ENCODE results near the gene GZMB.

Gene GZMB

DNA sequence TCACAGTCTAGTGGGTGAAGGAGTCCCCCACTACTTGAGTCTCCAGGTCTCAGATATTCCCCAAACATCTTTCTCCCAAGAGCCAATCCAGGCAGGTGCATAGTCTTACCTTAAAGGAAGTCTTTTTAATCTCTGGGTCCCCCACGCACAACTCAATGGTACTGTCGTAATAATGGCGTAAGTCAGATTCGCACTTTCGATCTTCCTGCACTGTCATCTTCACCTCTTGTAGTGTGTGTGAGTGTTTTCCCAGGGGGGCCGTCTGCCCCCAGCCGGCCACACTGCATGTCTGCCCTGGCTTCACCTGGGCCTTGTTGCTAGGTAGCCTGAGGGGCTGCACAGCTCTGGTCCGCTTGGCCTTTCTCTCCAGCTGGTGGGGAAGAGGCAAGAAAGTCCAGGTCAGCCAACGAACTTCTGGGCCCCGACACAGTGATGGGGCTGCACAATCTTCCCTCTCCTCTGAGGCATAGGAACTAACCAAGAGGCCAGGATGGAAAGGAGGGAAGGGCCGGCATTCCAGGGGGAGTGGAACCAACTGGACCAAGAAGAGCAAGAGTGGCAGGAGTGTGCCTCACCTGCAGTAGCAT, 2.1 kb downstream of the GZMB start:
- H3K4me3 ChIP-seq (ENCODE audit: low read depth, low read length): no peak overlapping the region
- H3K27me3 ChIP-seq (ENCODE audit: control insufficient read depth, insufficient read depth, low read length): no peaks in the 10 kb centered on the region
- H3K9ac ChIP-seq (ENCODE audit: low read depth, low read length): no peak overlapping the region
- no peaks in the 10 kb centered on the region for H3K4me1 ChIP-seq (ENCODE audit: control insufficient read depth, insufficient read depth, low read length)
- no peak overlapping the region for H3K27ac ChIP-seq (ENCODE audit: low read depth, low read length)
- no peaks in the 10 kb centered on the region for H3K9me3 ChIP-seq (ENCODE audit: control insufficient read depth, insufficient read depth, low read length)
- H3K36me3 ChIP-seq (ENCODE audit: control insufficient read depth, insufficient read depth, low read length): no peaks in the 10 kb centered on the region

DNA sequence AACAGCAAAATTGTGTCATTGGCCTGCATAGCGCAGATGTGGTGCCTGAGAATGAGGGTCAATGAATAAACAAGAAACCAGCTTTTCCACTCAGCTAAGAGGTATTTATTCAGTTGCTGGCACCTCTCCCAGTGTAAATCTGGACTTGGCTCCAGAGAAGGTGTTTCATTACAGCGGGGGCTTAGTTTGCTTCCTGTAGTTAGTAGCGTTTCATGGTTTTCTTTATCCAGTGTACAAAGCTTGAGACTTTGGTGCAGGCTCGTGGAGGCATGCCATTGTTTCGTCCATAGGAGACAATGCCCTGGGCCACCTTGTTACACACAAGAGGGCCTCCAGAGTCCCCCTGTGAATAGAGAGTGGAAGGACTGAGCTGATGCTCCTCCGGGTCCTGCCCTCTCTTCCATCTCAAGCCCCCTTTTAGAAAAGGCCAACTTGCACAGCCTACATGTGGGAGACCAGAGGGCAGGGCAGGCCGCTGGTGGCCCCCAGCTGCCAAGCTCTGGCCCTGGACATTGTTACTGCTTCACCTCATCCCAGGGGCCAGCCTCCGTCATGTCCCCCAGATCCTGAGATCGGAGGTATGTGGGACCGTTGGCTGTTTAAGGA, 3.0 kb downstream of the GZMB start:
- H3K9ac ChIP-seq (ENCODE audit: low read depth, low read length): no peak overlapping the region
- H3K4me3 ChIP-seq (ENCODE audit: low read depth, low read length): no peak overlapping the region
- no peaks in the 10 kb centered on the region for H3K27me3 ChIP-seq (ENCODE audit: control insufficient read depth, insufficient read depth, low read length)
- H3K36me3 ChIP-seq (ENCODE audit: control insufficient read depth, insufficient read depth, low read length): no peaks in the 10 kb centered on the region
- no peak overlapping the region for H3K27ac ChIP-seq (ENCODE audit: low read depth, low read length)
- no peaks in the 10 kb centered on the region for H3K9me3 ChIP-seq (ENCODE audit: control insufficient read depth, insufficient read depth, low read length)
- H3K4me1 ChIP-seq (ENCODE audit: control insufficient read depth, insufficient read depth, low read length): no peaks in the 10 kb centered on the region

DNA sequence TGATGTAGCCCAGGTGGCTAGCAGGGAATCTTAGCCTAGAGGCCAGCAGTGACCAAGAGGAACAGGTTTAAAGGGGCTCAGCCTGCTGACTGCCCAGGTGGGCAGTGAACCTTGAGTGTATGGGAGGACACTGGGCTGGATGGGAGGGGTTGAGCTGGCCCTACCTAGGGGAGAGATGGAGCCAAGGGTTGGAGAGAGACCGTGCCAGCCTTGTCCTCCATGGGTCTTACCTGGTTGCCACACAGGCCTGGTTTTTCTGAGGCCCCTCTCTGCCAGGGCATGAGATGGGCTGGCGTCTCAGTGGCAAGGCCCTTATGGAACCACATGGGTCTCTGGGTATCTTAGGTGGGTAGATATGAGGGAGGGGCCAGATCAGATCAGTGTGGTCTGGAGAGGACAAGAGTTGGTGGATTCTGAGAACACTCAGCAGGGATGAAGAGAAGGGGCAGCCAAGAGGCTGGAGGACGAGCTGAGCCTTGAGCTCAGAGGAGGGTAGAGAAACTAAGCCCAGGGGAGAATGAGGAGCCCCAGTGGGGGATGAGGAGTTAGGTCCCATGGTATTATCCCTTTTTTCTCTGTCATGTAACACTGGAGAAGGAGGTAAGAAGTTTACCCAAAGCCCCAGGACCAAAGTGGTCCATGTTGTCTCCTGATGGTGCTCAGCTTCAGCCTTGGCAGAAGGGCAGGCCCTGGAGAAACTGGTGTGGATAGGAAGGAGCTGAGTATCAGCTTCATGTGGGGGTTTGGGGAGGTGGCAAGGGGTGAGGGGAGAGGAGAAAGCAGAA, 3.7 kb downstream of the GZMB start:
- Histone ChIP-seq H3K36me3 (ENCODE audit: control insufficient read depth, insufficient read depth, low read length) (no peaks in the 10 kb centered on the region), H3K27ac (ENCODE audit: low read depth, low read length) (no peak overlapping the region), H3K4me3 (ENCODE audit: low read depth, low read length) (no peak overlapping the region), H3K4me1 (ENCODE audit: control insufficient read depth, insufficient read depth, low read length) (no peaks in the 10 kb centered on the region), H3K27me3 (ENCODE audit: control insufficient read depth, insufficient read depth, low read length) (no peaks in the 10 kb centered on the region), H3K9ac (ENCODE audit: low read depth, low read length) (no peak overlapping the region), H3K9me3 (ENCODE audit: control insufficient read depth, insufficient read depth, low read length) (no peaks in the 10 kb centered on the region)

DNA sequence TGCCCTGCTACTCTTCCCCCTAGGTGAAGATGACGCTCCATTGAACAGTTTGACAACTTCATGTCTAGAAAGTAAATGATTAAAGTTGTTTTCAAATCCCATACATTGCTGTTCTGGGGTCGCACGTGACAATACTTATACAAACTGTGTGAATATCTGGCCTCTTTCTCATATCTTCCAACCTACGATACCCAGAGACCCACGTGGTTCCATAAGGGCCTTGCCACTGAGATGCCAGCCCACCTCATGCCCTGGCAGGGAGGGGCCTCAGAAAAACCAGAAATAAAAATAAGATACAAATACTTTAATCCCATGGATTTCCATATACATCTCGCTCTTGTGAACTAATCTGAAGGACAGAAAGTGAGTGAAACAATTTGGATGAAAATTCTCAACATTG, 4.5 kb downstream of the GZMB start:
- Histone ChIP-seq H3K9me3 (ENCODE audit: control insufficient read depth, insufficient read depth, low read length) (no peaks in the 10 kb centered on the region), H3K4me1 (ENCODE audit: control insufficient read depth, insufficient read depth, low read length) (no peaks in the 10 kb centered on the region)

DNA sequence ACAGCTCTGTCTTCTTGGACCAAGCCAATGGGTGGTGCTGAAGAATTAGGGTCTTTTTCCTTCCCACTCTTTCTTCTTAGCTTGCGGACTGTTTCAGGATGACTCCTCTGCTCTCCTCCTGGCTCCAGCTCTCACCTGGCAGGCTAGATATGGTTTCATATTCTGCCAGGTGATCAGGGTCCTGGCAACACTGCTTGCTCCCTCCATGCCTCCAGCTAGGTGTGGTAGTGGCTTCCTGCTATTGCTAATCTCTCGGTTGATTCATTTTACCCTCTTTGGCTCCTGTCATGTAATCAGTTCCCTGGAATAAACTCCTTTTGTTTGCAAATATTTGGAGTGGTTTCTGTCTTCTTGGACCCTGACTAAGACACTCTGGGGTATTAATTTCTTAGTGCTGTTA, 20.2 kb downstream of the GZMB start:
- Histone ChIP-seq H3K9ac (ENCODE audit: low read depth, low read length) (no peak overlapping the region), H3K36me3 (ENCODE audit: control insufficient read depth, insufficient read depth, low read length) (no peaks in the 10 kb centered on the region), H3K27me3 (ENCODE audit: control insufficient read depth, insufficient read depth, low read length) (no peaks in the 10 kb centered on the region), H3K4me3 (ENCODE audit: low read depth, low read length) (no peak overlapping the region), H3K27ac (ENCODE audit: low read depth, low read length) (no peak overlapping the region), H3K9me3 (ENCODE audit: control insufficient read depth, insufficient read depth, low read length) (no peaks in the 10 kb centered on the region), H3K4me1 (ENCODE audit: control insufficient read depth, insufficient read depth, low read length) (no peaks in the 10 kb centered on the region)

More for the DNA sequence above, 4.5 kb downstream of the GZMB start:
- Histone ChIP-seq H3K27ac (ENCODE audit: low read depth, low read length) (no peak overlapping the region), H3K4me3 (ENCODE audit: low read depth, low read length) (no peak overlapping the region), H3K36me3 (ENCODE audit: control insufficient read depth, insufficient read depth, low read length) (no peaks in the 10 kb centered on the region), H3K9ac (ENCODE audit: low read depth, low read length) (no peak overlapping the region), H3K27me3 (ENCODE audit: control insufficient read depth, insufficient read depth, low read length) (no peaks in the 10 kb centered on the region)

DNA sequence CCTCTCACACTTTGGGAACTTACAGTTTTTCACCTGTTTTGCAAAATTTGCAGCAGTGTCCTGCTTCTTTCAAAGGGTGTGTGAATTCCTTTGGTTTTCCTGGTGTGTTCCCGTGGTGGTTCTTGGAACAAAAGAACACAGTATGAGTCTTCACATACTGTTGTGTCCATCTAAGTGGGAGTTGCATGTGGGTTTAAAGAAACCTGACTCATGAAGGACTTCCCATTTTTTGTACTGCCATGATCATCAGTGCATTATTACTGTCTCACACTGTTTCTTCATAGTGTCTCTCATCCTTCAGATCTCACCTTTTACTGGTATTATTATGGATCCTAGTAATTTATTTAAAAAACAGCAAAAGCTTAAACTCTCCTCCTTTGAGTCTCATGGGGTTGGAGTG, 20.7 kb downstream of the GZMB start:
- Histone ChIP-seq H3K9ac (ENCODE audit: low read depth, low read length) (no peak overlapping the region), H3K9me3 (ENCODE audit: control insufficient read depth, insufficient read depth, low read length) (no peaks in the 10 kb centered on the region), H3K27me3 (ENCODE audit: control insufficient read depth, insufficient read depth, low read length) (no peaks in the 10 kb centered on the region), H3K36me3 (ENCODE audit: control insufficient read depth, insufficient read depth, low read length) (no peaks in the 10 kb centered on the region), H3K4me3 (ENCODE audit: low read depth, low read length) (no peak overlapping the region), H3K4me1 (ENCODE audit: control insufficient read depth, insufficient read depth, low read length) (no peaks in the 10 kb centered on the region), H3K27ac (ENCODE audit: low read depth, low read length) (no peak overlapping the region)

DNA sequence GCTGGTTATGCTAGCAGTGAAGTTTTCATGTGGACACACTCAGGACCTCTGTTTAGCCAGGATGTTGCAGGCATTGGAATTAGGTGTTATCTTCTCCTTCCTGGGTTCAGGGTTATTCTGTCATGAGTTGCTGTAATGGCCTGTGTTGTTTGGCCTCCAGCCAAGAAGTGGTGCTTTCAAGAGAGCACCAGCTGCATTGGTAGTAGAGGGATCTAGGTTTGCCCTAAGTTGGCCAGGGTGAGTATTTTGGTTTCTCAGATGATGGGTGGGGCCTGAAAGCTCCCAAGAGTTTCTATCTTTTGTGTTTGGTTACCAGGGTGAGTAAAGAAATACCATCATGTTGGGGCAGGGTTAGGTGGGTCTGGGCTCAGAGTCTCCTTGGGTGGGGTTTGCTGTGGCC, 21.8 kb downstream of the GZMB start:
- Histone ChIP-seq H3K9me3 (ENCODE audit: control insufficient read depth, insufficient read depth, low read length) (no peaks in the 10 kb centered on the region), H3K27ac (ENCODE audit: low read depth, low read length) (no peak overlapping the region), H3K4me3 (ENCODE audit: low read depth, low read length) (no peak overlapping the region), H3K9ac (ENCODE audit: low read depth, low read length) (no peak overlapping the region), H3K4me1 (ENCODE audit: control insufficient read depth, insufficient read depth, low read length) (no peaks in the 10 kb centered on the region), H3K36me3 (ENCODE audit: control insufficient read depth, insufficient read depth, low read length) (no peaks in the 10 kb centered on the region), H3K27me3 (ENCODE audit: control insufficient read depth, insufficient read depth, low read length) (no peaks in the 10 kb centered on the region)

DNA sequence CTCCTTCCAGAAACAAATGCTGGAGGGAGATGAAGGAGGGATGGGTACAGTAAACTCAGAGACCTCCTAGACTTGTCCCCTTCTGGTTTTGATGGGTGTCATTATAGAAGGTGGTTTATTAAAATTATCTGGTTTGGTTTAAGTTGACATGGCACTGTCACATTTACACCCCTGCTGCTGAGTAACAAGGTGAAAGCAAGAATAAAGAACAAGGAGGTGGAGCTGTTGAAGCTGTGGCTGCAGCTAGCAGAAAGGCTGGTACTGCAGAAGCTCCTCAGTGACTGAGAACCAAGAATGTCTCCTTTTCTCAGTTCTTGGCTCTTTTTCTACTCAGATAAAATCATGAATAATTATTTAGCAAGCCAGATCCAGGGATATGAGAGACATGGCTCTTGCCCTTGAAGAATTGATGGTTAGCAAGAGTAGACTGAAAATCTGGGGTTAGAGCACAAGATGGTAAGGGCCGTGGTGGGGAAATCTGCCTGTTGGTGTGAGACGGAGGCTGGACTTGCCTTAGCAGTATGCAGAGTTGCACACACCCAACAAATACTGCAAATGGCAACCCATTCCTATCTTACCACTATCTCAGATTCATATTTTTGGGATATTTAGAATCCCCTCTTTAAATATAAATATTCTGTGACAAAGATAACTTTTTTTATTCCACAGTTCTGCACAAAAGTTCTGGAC, 24.2 kb downstream of the GZMB start, which contains the start of gene GZMH:
Gene GZMH, minus strand, starts transcription at position 31 of the 690 bp plus-strand sequence. CDS start 72 bp downstream, outside the sequence.
- H3K27ac ChIP-seq (ENCODE audit: low read depth, low read length): no peak within 1 kb of the TSS
- H3K9ac ChIP-seq (ENCODE audit: low read depth, low read length): no peak within 1 kb of the TSS
- no peaks in the 10 kb centered on the region for H3K9me3 ChIP-seq (ENCODE audit: control insufficient read depth, insufficient read depth, low read length)
- no peak within 1 kb of the TSS for H3K4me3 ChIP-seq (ENCODE audit: low read depth, low read length)
- H3K4me1 ChIP-seq (ENCODE audit: control insufficient read depth, insufficient read depth, low read length): no peaks in the 10 kb centered on the region
- H3K27me3 ChIP-seq (ENCODE audit: control insufficient read depth, insufficient read depth, low read length): no peaks in the 10 kb centered on the region
- H3K36me3 ChIP-seq (ENCODE audit: control insufficient read depth, insufficient read depth, low read length): no peaks in the 10 kb centered on the region

DNA sequence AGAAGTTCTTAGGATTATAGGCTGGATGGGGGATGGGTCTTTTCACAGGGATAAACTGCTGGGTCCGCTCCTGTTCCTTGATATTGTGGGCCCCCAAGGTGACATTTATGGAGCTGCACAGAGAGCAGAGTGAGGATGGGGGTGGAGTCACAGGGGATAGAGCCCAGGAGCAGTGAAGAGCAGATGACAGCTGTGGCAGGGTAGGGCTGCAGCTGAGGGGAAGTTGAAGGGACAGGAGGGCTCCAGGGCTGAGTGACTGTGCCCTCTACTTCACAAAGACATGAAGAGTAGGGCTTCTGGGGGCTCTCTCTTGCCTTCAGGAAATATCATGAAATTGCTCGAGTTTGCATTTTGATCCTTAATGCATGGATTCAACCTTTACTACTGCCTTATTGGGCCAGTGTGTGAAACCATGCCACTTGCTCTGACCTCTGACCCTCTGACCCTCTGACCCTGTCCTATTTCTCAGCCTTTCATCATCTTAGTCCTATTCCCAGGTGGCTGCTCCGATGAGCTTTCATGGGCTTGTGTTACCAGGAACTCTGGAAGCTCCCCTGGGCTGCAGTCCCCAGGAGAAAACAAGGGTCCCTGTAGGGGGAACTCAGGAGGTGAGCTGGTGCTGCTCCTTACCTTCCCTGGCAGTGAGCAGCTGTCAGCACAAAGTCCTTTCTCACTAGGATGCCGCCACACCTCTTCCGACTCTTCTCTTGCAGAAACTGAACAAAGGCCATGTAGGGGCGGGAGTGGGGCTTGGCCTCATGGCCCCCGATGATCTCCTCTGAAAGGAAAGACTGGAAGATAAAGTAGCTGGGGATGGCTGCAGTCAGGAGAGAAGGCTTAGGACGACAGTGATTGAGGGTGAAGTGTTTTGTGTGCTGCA, 26.1 kb downstream of the GZMB start:
- Histone ChIP-seq H3K36me3 (ENCODE audit: control insufficient read depth, insufficient read depth, low read length) (no peaks in the 10 kb centered on the region), H3K27ac (ENCODE audit: low read depth, low read length) (no peak overlapping the region), H3K4me3 (ENCODE audit: low read depth, low read length) (no peak overlapping the region), H3K27me3 (ENCODE audit: control insufficient read depth, insufficient read depth, low read length) (no peaks in the 10 kb centered on the region), H3K4me1 (ENCODE audit: control insufficient read depth, insufficient read depth, low read length) (no peaks in the 10 kb centered on the region), H3K9me3 (ENCODE audit: control insufficient read depth, insufficient read depth, low read length) (no peaks in the 10 kb centered on the region), H3K9ac (ENCODE audit: low read depth, low read length) (no peak overlapping the region)

DNA sequence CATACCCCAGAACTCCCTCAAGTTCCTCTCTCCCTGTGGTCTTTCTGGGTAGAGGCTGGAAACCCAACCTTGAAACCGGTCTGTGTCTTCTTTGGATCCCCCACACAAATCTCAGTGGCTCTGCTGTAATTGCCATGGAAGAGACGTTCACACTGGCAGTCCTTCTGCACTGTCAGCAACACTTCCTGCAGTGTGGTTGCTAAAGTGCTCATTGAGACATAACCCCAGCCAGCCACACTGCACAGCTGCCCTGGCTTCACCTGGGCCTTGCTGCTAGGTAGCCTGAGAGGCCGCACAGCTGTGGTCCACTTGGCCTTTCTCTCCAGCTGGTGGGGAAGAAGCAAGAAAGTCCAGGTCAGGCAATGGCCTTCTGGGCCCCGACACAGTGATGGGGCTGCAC, 26.9 kb downstream of the GZMB start:
- Histone ChIP-seq H3K27ac (ENCODE audit: low read depth, low read length) (no peak overlapping the region), H3K9me3 (ENCODE audit: control insufficient read depth, insufficient read depth, low read length) (no peaks in the 10 kb centered on the region), H3K4me1 (ENCODE audit: control insufficient read depth, insufficient read depth, low read length) (no peaks in the 10 kb centered on the region), H3K4me3 (ENCODE audit: low read depth, low read length) (no peak overlapping the region), H3K9ac (ENCODE audit: low read depth, low read length) (no peak overlapping the region), H3K36me3 (ENCODE audit: control insufficient read depth, insufficient read depth, low read length) (no peaks in the 10 kb centered on the region), H3K27me3 (ENCODE audit: control insufficient read depth, insufficient read depth, low read length) (no peaks in the 10 kb centered on the region)
